ENCODE data around the gene WASF2. TPM values are rescaled to one million over a fixed set of nuclear protein-coding genes. Genes with fewer than 3 reads are reported as not detected.
"Not testable (repeated sequence)": the region's sequence is repeated elsewhere in the genome, so short reads cannot be mapped to it uniquely, and the experiment has no call there.

WASF2 gene
- total RNA-seq, 1 donor from 2014 or later = 70.4 TPM

DNA sequence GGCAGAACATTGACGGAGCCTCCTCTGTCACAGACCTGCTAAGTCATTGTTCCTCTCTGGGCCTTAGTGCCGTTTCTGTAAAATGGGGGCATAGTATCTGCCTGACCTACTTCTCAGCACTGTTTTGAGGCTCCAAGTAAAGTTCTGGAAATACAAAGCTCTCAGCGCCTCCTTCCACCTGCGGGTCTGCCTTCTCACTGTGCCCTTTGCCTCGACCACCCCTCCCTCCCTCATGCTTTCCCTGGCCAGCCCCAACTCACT is 15.4 kb upstream of the WASF2 start:
- Histone ChIP-seq H3K9me3 (no peaks in the 10 kb centered on the region), H3K27me3 (no peaks in the 10 kb centered on the region), H3K36me3 (no peaks in the 10 kb centered on the region), H3K4me1 (peaks cover 14 to 19% of the 10 kb centered on the region in 2 donors), H3K27ac (peak overlapping the region; percentile 88 to 92), H3K4me3 (no peak overlapping the region)
- DNase-seq (ENCODE audit: low spot score in 2 of 2) = no peak
- intact Hi-C loops (cut with DNase I) = loop anchor here (2.0 kb wide), 1 partner anchor 15 kb away; no protein-coding TSS in a partner anchor
- TF ChIP-seq, protein P1, sequence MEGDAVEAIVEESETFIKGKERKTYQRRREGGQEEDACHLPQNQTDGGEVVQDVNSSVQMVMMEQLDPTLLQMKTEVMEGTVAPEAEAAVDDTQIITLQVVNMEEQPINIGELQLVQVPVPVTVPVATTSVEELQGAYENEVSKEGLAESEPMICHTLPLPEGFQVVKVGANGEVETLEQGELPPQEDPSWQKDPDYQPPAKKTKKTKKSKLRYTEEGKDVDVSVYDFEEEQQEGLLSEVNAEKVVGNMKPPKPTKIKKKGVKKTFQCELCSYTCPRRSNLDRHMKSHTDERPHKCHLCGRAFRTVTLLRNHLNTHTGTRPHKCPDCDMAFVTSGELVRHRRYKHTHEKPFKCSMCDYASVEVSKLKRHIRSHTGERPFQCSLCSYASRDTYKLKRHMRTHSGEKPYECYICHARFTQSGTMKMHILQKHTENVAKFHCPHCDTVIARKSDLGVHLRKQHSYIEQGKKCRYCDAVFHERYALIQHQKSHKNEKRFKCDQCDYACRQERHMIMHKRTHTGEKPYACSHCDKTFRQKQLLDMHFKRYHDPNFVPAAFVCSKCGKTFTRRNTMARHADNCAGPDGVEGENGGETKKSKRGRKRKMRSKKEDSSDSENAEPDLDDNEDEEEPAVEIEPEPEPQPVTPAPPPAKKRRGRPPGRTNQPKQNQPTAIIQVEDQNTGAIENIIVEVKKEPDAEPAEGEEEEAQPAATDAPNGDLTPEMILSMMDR (IDR thresholded peaks at IDR 0.05) = no peak

DNA sequence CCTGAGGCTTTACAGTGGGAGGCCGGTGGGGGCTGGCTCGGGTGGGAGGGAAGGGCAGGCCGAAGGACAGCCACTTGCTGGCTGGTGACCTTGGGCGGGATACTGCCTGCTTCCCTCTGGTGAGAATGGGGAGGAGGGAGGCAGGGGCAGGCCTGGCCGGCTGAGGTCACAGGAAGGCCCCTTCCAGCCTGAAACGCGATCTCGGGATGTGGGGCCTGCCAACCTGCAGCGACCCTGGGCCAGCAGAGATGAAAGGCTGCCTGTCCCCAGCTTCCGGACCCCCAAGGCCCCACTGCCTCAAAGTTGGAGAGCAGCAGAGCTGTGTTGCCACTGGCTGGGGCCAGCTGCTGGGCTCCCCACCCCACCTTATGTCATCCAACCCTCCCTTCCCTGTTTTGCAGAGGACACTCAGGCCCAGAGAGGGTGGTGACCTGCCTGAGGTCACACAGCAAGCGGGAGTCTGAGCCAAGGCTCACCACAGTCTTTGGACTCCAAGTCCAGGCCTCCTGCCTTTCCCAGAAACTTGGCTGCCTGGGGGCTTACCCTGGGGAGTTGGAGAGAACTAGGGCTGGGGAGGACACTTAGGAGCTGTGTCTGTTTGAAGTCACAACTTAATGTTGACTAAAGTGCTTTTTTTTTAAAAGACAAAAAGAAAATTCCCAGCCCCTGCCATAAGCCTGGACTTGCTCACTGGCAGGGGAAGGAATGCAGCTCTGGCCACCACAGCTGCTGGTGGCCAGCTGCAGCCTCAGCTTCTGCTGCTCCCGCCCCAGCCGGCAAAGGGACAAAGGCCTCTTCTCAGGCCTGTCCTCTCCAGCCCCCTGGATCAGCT is 14.8 kb upstream of the WASF2 start:
- peak in 1 of 2 donors; percentile 79 for DNase-seq (ENCODE audit: low spot score in 2 of 2)
- Histone ChIP-seq H3K27me3 (no peaks in the 10 kb centered on the region), H3K27ac (peak overlapping the region; percentile 88 to 92), H3K9me3 (no peaks in the 10 kb centered on the region), H3K4me3 (peak overlapping the region in 1 of 2 donors; percentile 9), H3K36me3 (no peaks in the 10 kb centered on the region), H3K4me1 (peaks cover 14 to 19% of the 10 kb centered on the region in 2 donors)
- intact Hi-C loops (cut with DNase I) = loop anchor here (2.0 kb wide), 1 partner anchor 16 kb away; no protein-coding TSS in a partner anchor
- TF ChIP-seq, protein P1 (IDR thresholded peaks at IDR 0.05) = no peak

DNA sequence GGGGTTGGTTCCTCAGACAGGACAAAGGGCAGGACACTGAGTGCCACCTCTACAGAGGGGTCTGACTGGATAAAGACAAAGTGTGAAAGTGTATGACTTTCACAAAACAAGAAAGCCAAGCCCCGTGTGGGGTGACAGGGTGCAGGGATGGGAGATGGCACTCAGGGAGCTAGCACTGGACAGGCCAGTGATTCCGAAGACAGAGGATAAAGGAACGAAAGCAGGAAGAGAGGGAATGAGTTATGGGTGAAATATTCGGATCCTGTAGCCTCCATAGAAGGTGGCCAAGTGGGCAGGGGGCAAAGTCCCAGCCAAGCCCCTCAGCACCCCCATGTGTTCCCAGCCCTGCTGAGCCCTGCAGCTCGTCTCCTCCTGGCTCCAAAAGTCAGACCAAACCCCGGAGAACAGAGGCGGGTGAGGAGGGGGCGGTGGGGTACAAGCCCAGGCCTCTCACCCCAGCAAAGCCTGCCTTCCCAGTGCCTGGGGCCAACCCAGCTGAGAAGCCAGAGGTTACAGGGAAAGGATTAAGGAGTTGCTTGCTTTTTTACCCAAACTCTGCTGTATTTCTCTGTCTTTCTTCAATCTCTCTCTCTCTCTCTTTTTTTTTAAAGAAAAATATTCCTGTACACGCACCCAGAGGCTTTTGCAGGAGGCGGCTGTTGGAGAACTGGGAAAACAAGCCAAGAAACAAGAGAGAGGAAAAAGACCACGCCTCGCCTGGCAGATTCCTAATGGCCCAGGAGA is 14.0 kb upstream of the WASF2 start:
- H3K4me3 ChIP-seq = peak overlapping the region in 1 of 2 donors; percentile 17
- intact Hi-C loops (cut with DNase I) = loop anchor here (2.0 kb wide), 1 partner anchor 17 kb away; no protein-coding TSS in a partner anchor

DNA sequence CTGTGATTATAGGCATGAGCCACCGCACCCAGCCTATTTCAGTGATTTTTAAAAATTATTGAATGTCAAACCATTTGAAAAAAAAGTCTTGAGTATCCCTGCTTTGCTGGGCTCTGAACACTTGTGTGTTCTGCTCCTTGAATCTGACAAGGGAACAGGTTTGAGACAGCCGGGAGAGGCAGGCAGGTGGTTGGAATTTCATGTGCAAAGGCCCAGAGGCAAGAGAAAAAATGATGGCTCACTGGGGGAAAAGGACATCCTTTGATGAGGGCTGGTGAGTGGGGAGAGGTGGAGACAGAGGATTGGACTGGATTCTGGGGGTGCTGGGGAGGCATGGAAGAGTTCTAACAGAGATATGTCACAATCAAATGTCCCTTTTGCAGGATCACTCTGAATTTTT is 13.1 kb upstream of the WASF2 start:
- H3K27ac ChIP-seq = peak overlapping the region; percentile 88 to 92
- intact Hi-C loops (cut with DNase I) = no loop called here

More for the DNA sequence above, 14.0 kb upstream of the WASF2 start:
- TF ChIP-seq, protein P1 (IDR thresholded peaks at IDR 0.05) = no peak
- Histone ChIP-seq H3K9me3 (no peaks in the 10 kb centered on the region), H3K36me3 (no peaks in the 10 kb centered on the region), H3K27ac (peak overlapping the region; percentile 88 to 92), H3K4me1 (peaks cover 14 to 19% of the 10 kb centered on the region in 2 donors), H3K27me3 (no peaks in the 10 kb centered on the region)
- DNase-seq (ENCODE audit: low spot score in 2 of 2) = peak in 1 of 2 donors; percentile 83

DNA sequence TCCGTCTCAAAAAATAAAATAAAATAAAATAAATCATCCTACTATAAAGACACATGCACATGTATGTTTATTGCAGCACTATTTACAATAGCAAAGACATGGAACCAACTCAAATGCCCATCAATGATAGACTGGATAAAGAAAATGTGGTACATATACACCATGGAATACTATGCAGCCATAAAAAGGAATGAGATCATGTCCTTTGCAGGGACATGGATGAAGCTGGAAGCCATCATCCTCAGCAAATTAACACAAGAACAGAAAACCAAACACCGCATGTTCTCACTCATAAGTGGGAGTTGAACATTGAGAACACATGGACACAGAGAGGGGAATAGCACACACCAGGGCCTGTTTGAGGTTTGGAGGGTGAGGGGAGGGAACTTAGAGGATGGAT is 11.2 kb upstream of the WASF2 start:
- H3K9me3 ChIP-seq; H3K27me3 ChIP-seq; DNase-seq (ENCODE audit: low spot score in 2 of 2); H3K36me3 ChIP-seq; H3K27ac ChIP-seq; H3K4me3 ChIP-seq; intact Hi-C loops (cut with DNase I): not testable (repeated sequence)
- peaks cover 18 to 23% of the 10 kb centered on the region in 2 donors for H3K4me1 ChIP-seq

More for the DNA sequence above, 13.1 kb upstream of the WASF2 start:
- no peaks in the 10 kb centered on the region for H3K9me3 ChIP-seq
- no peak for DNase-seq (ENCODE audit: low spot score in 2 of 2)
- H3K27me3 ChIP-seq = no peaks in the 10 kb centered on the region
- no peak overlapping the region for H3K4me3 ChIP-seq
- H3K36me3 ChIP-seq = no peaks in the 10 kb centered on the region
- H3K4me1 ChIP-seq = peaks cover 14 to 19% of the 10 kb centered on the region in 2 donors
- TF ChIP-seq, protein P1 (IDR thresholded peaks at IDR 0.05) = no peak

DNA sequence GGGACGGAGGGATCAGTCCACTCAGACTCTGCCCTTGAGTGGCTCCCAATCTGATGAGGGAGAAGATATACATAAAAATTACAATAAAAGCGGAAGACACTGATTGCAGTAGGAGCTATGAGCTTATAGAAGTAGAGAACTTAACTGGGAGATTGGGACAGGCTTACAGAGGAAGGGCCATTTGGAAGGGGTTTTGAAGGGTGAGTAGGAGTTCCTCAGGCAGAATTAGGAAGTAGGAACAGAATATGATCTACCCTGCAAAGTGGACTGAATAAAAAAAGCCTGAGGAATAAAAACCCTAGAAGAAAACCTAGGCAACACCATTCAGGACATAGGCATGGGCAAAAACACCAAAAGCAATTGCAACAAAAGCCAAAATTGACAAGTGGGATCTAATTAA is 9.2 kb upstream of the WASF2 start:
- intact Hi-C loops (cut with DNase I) = no loop called here

More for the DNA sequence above, 9.2 kb upstream of the WASF2 start:
- peaks cover 12% of the 10 kb centered on the region in 2 donors for H3K4me1 ChIP-seq
- H3K27me3 ChIP-seq = no peaks in the 10 kb centered on the region
- H3K36me3 ChIP-seq = no peaks in the 10 kb centered on the region
- no peak overlapping the region for H3K27ac ChIP-seq
- H3K9me3 ChIP-seq = no peaks in the 10 kb centered on the region
- no peak for DNase-seq (ENCODE audit: low spot score in 2 of 2)
- TF ChIP-seq, protein P1 (IDR thresholded peaks at IDR 0.05) = no peak
- no peak overlapping the region for H3K4me3 ChIP-seq
